GM12878 (cell line): ENCODE data around the gene NAT9. TPM values are rescaled to one million over a fixed set of nuclear protein-coding genes. Genes with fewer than 3 reads are reported as not detected.

Experiments used
- ATAC-seq: fragments of 200-7000 bp; cut with Tn5 transposase; 3 replicates; pipeline ENCODE4 v1.9.1; 2020; ENCODE audit warnings: mild to moderate bottlenecking, moderate library complexity
- BruUV-seq: library from RNA; stranded (reverse); fragments of 400-500 nt; replicated peaks from 2 replicates; lab custom pipeline; 2021; lab: Mats Ljungman, UMichigan
- CTCF ChIA-PET: fragments of 300-600 bp; sonication (Branson Sonifier 250); formaldehyde crosslinking; extraction: SDS; loops from one replicate; lab custom pipeline; 2021; ENCODE audit warnings: inconsistent platforms; lab: Yijun Ruan, JAX
- POLR2A ChIA-PET: fragments of 350-600 bp; formaldehyde crosslinking; extraction: SDS; loops from one replicate; lab custom pipeline; 2021; ENCODE audit warnings: inconsistent platforms; lab: Charles Lee
- RAD21 ChIA-PET: fragments of 300-600 bp; sonication (Branson Sonifier 250); formaldehyde crosslinking; loops from one replicate; lab custom pipeline; 2023; ENCODE audit warnings: antibody characterized with exemption; ENCODE audit not compliant: unreplicated experiment; lab: Charles Lee
- SMC1A ChIA-PET: fragments of 300-600 bp; sonication (Branson Sonifier 250); formaldehyde crosslinking; loops from one replicate; lab custom pipeline; 2023; ENCODE audit not compliant: unreplicated experiment, uncharacterized antibody; lab: Charles Lee
- DNase-seq: peaks from one replicate; pipeline ENCODE4 v3.0.0-alpha.2; 2011; ENCODE audit warnings: low read depth, low spot score
- FAIRE-seq: peaks from 3 replicates; lab custom pipeline; 2011; peaks lifted over from hg19 to GRCh38; lab: Jason Lieb, UNC
- H2AFZ ChIP-seq: 2 replicates; pipeline ENCODE4 v1.6.0; 2011; ENCODE audit warnings: low read depth, low read length, control low read depth; ENCODE audit not compliant: control insufficient read depth
- H3K27ac ChIP-seq: 2 replicates; pipeline ENCODE4 v1.5.1; 2011; ENCODE audit warnings: control low read depth; ENCODE audit not compliant: control insufficient read depth, insufficient read depth
- H3K27me3 ChIP-seq, 2 experiments: replicated peaks in 1 of 2; 2 replicates each; pipeline versions ENCODE4 v1.6.0 to v1.6.1; 2011; ENCODE audit warnings: low read length in 1 of 2; ENCODE audit not compliant: control insufficient read depth in 2 of 2, insufficient read depth in 2 of 2
- H3K36me3 ChIP-seq, 2 experiments: 2 replicates each; pipeline ENCODE4 v1.5.1; 2011; ENCODE audit warnings: low read length in 1 of 2; ENCODE audit not compliant: control insufficient read depth in 2 of 2, insufficient read depth in 2 of 2
- H3K4me1 ChIP-seq: 2 replicates; pipeline ENCODE4 v1.6.1; 2011; ENCODE audit warnings: mild to moderate bottlenecking, low read length, moderate library complexity, mixed read lengths; ENCODE audit not compliant: control insufficient read depth, insufficient read depth
- H3K4me2 ChIP-seq: 2 replicates; pipeline ENCODE4 v1.6.0; 2011; ENCODE audit warnings: control low read depth; ENCODE audit not compliant: control insufficient read depth, insufficient read depth
- H3K4me3 ChIP-seq: fragments of 200-600 bp; sonication (generic); 2 replicates; pipeline ENCODE4 v1.5.1; 2016
- H3K79me2 ChIP-seq: 2 replicates; pipeline ENCODE4 v1.6.0; 2011; ENCODE audit warnings: low read length; ENCODE audit not compliant: control insufficient read depth, insufficient read depth
- H3K9ac ChIP-seq: 2 replicates; pipeline ENCODE4 v1.8.0; 2011; ENCODE audit warnings: low read length, control low read depth, mixed read lengths; ENCODE audit not compliant: control insufficient read depth, insufficient read depth
- H3K9me3 ChIP-seq: replicated peaks from 3 replicates; pipeline ENCODE4 v1.5.1; 2011; ENCODE audit warnings: mild to moderate bottlenecking, low read length; ENCODE audit not compliant: control insufficient read depth, insufficient read depth
- H4K20me1 ChIP-seq: 2 replicates; pipeline ENCODE4 v1.6.0; 2011; ENCODE audit not compliant: control insufficient read depth, insufficient read depth
- CEBPB ChIP-seq, 2 experiments: fragments of 150-350 bp in 1 of 2; IDR thresholded peaks; 2 replicates each; pipeline ENCODE4 v1.6.1; 2012 to 2014; ENCODE audit warnings: low read depth in 2 of 2, low read length in 2 of 2, borderline replicate concordance in 1 of 2, inconsistent platforms in 1 of 2
- ESRRA ChIP-seq: IDR thresholded peaks from 2 replicates; pipeline ENCODE4 v1.6.1; 2012; ENCODE audit warnings: mild to moderate bottlenecking, low read length, improper control_type of control experiment
- EZH2 ChIP-seq: IDR thresholded peaks from 2 replicates; pipeline ENCODE4 v1.6.1; 2012; ENCODE audit warnings: low read depth, mild to moderate bottlenecking, control low read depth, inconsistent platforms, low read length, borderline replicate concordance; ENCODE audit not compliant: control insufficient read depth
- KDM1A ChIP-seq: fragments of 200-600 bp; sonication (generic); IDR thresholded peaks from 2 replicates; pipeline ENCODE4 v1.6.1; 2016; ENCODE audit warnings: borderline replicate concordance
- POLR2AphosphoS2 ChIP-seq: IDR thresholded peaks from 2 replicates; pipeline ENCODE4 v1.6.1; 2011; ENCODE audit warnings: low read depth, mild to moderate bottlenecking, low read length, improper control_type of control experiment, moderate library complexity
- SMAD5 ChIP-seq: IDR thresholded peaks from 2 replicates; pipeline ENCODE4 v1.6.1; 2016; ENCODE audit warnings: antibody characterized with exemption, low read depth
- ZNF384 ChIP-seq: IDR thresholded peaks from 2 replicates; pipeline ENCODE4 v1.6.1; 2012; ENCODE audit warnings: low read depth, mild to moderate bottlenecking, low read length, improper control_type of control experiment, borderline replicate concordance
- WGBS: methylation state at CpG from one replicate; pipeline ENCODE4 v1.1.6; 2016; ENCODE audit warnings: low lambda C conversion rate; ENCODE audit not compliant: insufficient replicate concordance, insufficient coverage; ENCODE audit errors: missing lambda C conversion rate; 5-methylcytosine and 5-hydroxymethylcytosine counted together
- in situ Hi-C: fragments of 300-500 bp; cut with MboI; formaldehyde crosslinking; loops from 9 replicates; pipeline ENCODE4 v1.14.3; 2018; ENCODE audit warnings: mixed read lengths
- intact Hi-C: fragments of 100-400 bp; cut with micrococcal nuclease; formaldehyde crosslinking; loops from one replicate; pipeline ENCODE4 v1.14.2; 2022; ENCODE audit not compliant: unreplicated experiment
- polyA plus RNA-seq, 11 experiments: library from polyadenylated mRNA; depleted of rRNA in 4 of 11; unstranded in 6 of 11; stranded (reverse) in 5 of 11; fragments of >200 nt; fragmentation: Nextera tagmentation in 4 of 11; fragmentation: Illumina TruSeq in 1 of 11; extraction: Ambion mirVana in 4 of 11; extraction: Trizol in 1 of 11; gene quantifications; 1 replicate in 1 of 11; 2 replicates in 10 of 11; pipeline versions ENCODE4 v1.2.1 to v1.2.3, GENCODE V29; 2011 to 2016; ENCODE audit warnings: inconsistent platforms in 2 of 11, missing spikeins in 2 of 11, low read depth in 1 of 11
- total RNA-seq, 4 experiments: library from RNA; depleted of rRNA in 3 of 4; stranded (reverse); fragments of >200 nt in 3 of 4; fragmentation: Illumina TruSeq in 1 of 4; extraction: Trizol in 1 of 4; gene quantifications; 2 replicates each; pipeline versions ENCODE4 v1.2.1 to v1.2.3, GENCODE V29; 2013 to 2021
- TF ChIP-seq, protein P1 (sequence below): fragments of 450-650 bp; formaldehyde crosslinking; IDR thresholded peaks from 2 replicates; pipeline ENCODE4 v1.4.0; 2020; ENCODE audit warnings: mild to moderate bottlenecking, moderate library complexity
- TF ChIP-seq, protein P2 (sequence below): fragments of 450-650 bp; IDR thresholded peaks from 2 replicates; pipeline ENCODE4 v1.6.1; 2017; ENCODE audit warnings: mild to moderate bottlenecking, moderate library complexity

Gene NAT9
- total and polyA plus RNA-seq, 10 of the 15 experiments (the other 5 are each of a cell fraction or from before 2014, with no cell fraction given) = 3.5 to 45.3 (median 27.3) TPM

DNA sequence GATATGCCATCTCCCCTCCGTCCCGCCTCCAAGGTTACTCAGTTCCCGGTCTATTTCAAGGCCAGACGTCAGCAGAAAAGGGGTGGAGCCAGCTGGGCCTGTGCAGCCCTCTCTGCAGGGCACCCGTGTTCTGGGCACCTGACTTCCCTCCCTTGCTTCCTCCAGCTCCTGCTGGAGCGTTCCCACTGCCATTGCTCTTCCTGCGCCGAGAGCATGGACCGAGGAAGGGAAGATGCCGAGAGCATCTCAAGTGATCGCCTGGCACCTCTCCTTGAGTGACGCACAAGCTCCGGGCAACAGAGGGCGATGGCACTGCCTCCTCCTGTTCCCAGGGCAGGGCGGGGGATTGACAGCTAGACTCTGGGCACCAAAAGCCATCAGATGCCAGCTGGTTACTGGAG lies 29.4 kb upstream of the NAT9 start (continued):
- TF ChIP-seq KDM1A = no peak

DNA sequence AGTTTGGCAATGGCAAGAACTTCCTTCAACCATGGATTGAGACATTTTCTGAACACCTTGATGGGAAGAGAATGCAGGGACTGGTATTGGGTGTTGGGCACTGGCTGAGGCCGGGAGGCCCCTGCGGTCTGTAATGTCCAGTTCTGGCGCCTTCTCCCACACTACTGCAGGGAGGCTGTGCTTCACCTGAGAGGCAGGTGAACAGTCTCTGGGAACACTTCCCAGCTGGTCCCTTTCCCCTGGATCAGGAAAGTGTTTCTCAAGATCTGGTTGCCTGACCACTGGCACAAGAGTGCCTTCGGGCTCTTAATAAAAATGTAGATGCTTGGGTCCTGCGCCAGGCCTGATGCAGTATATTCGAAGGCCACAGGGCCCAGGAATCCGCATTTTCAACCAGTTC lies 28.5 kb upstream of the NAT9 start:
- in situ Hi-C loops = no loop called here
- TF ChIP-seq, protein P1, sequence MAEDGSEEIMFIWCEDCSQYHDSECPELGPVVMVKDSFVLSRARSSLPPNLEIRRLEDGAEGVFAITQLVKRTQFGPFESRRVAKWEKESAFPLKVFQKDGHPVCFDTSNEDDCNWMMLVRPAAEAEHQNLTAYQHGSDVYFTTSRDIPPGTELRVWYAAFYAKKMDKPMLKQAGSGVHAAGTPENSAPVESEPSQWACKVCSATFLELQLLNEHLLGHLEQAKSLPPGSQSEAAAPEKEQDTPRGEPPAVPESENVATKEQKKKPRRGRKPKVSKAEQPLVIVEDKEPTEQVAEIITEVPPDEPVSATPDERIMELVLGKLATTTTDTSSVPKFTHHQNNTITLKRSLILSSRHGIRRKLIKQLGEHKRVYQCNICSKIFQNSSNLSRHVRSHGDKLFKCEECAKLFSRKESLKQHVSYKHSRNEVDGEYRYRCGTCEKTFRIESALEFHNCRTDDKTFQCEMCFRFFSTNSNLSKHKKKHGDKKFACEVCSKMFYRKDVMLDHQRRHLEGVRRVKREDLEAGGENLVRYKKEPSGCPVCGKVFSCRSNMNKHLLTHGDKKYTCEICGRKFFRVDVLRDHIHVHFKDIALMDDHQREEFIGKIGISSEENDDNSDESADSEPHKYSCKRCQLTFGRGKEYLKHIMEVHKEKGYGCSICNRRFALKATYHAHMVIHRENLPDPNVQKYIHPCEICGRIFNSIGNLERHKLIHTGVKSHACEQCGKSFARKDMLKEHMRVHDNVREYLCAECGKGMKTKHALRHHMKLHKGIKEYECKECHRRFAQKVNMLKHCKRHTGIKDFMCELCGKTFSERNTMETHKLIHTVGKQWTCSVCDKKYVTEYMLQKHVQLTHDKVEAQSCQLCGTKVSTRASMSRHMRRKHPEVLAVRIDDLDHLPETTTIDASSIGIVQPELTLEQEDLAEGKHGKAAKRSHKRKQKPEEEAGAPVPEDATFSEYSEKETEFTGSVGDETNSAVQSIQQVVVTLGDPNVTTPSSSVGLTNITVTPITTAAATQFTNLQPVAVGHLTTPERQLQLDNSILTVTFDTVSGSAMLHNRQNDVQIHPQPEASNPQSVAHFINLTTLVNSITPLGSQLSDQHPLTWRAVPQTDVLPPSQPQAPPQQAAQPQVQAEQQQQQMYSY (CRISPR knock-in tag) = no peak
- TF ChIP-seq POLR2AphosphoS2 (no peak), CEBPB (IDR thresholded peaks at IDR 0.05; ENCODE audit: borderline replicate concordance in 1 of 2, low read depth in 2 of 2, low read length in 2 of 2) (no peak), ZNF384 (no peak), ESRRA (no peak), EZH2 (no peak), SMAD5 (no peak)
- TF ChIP-seq, protein P2, sequence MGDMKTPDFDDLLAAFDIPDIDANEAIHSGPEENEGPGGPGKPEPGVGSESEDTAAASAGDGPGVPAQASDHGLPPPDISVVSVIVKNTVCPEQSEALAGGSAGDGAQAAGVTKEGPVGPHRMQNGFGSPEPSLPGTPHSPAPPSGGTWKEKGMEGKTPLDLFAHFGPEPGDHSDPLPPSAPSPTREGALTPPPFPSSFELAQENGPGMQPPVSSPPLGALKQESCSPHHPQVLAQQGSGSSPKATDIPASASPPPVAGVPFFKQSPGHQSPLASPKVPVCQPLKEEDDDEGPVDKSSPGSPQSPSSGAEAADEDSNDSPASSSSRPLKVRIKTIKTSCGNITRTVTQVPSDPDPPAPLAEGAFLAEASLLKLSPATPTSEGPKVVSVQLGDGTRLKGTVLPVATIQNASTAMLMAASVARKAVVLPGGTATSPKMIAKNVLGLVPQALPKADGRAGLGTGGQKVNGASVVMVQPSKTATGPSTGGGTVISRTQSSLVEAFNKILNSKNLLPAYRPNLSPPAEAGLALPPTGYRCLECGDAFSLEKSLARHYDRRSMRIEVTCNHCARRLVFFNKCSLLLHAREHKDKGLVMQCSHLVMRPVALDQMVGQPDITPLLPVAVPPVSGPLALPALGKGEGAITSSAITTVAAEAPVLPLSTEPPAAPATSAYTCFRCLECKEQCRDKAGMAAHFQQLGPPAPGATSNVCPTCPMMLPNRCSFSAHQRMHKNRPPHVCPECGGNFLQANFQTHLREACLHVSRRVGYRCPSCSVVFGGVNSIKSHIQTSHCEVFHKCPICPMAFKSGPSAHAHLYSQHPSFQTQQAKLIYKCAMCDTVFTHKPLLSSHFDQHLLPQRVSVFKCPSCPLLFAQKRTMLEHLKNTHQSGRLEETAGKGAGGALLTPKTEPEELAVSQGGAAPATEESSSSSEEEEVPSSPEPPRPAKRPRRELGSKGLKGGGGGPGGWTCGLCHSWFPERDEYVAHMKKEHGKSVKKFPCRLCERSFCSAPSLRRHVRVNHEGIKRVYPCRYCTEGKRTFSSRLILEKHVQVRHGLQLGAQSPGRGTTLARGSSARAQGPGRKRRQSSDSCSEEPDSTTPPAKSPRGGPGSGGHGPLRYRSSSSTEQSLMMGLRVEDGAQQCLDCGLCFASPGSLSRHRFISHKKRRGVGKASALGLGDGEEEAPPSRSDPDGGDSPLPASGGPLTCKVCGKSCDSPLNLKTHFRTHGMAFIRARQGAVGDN = no peak
- TF ChIP-seq, all 136 proteins: peak for 0
- intact Hi-C loops = no loop called here
- Histone ChIP-seq H3K9me3 (no peaks in the 10 kb centered on the region), H3K4me2 (no peak overlapping the region), H4K20me1 (no peaks in the 10 kb centered on the region), H3K9ac (no peak overlapping the region), H3K36me3 (no peaks in the 10 kb centered on the region; a peak in 2 of 4 replicates), H3K27ac (no peak overlapping the region), H2AFZ (no peak overlapping the region), H3K27me3 (no peaks in the 10 kb centered on the region), H3K79me2 (no peaks in the 10 kb centered on the region), H3K4me1 (no peaks in the 10 kb centered on the region), H3K4me3 (no peak overlapping the region)
- ChIA-PET CTCF (interaction anchor here (1.2 kb wide), 1 partner anchor 61 kb away, joined by 3 read pairs; no protein-coding TSS in a partner anchor), POLR2A (no interaction called here), SMC1A (no interaction called here), RAD21 (no interaction called here)
- 79% methylated on average over 7 of the region's 7 CpGs for WGBS
- no TSS peak for BruUV-seq
- ATAC-seq (no peak), DNase-seq (no peak), FAIRE-seq (no peak)
